Testis (tissue), 3 donors: Measurements from ENCODE around the gene SLC26A11. TPM values are rescaled to one million over a fixed set of nuclear protein-coding genes. Genes with fewer than 3 reads are reported as not detected.
A peak's percentile ranks its signal among the peaks of the same experiment; 100 is the strongest.

Source experiments
- DNase-seq: peaks from one replicate; pipeline ENCODE4 v3.0.0-alpha.2; 2019
- H3K27ac ChIP-seq, 2 donors: fragments of 200-600 bp; sonication (generic); one replicate each; pipeline ENCODE4 v1.5.1; 2019
- H3K27me3 ChIP-seq: fragments of 200-600 bp; sonication (generic); one replicate; pipeline ENCODE4 v1.5.1; 2019
- H3K36me3 ChIP-seq: fragments of 200-600 bp; sonication (generic); one replicate; pipeline ENCODE4 v1.5.1; 2017; ENCODE audit warnings: low read depth; ENCODE audit errors: missing control alignments
- H3K4me1 ChIP-seq: fragments of 200-600 bp; sonication (generic); one replicate; pipeline ENCODE4 v1.5.1; 2019
- H3K4me3 ChIP-seq, 2 donors: fragments of 200-600 bp; sonication (generic); one replicate each; pipeline ENCODE4 v1.5.1; 2017 to 2019
- H3K9me3 ChIP-seq: fragments of 200-600 bp; sonication (generic); one replicate; pipeline ENCODE4 v1.5.1; 2017
- CTCF ChIP-seq, 3 experiments: fragments of 450-650 bp in 2 of 3; fragments of 200-600 bp in 1 of 3; sonication (generic) in 1 of 3; IDR thresholded peaks; one replicate each; pipeline ENCODE4 v1.5.1; 2016 to 2019; ENCODE audit warnings: antibody characterized with exemption in 3 of 3, mild to moderate bottlenecking in 2 of 3, moderate library complexity in 1 of 3
- POLR2A ChIP-seq: fragments of 450-650 bp; IDR thresholded peaks from one replicate; pipeline ENCODE4 v1.6.1; 2017; ENCODE audit warnings: antibody characterized with exemption, mild to moderate bottlenecking, moderate library complexity
- WGBS, 2 donors: methylation state at CpG; one replicate each; pipeline ENCODE4 v1.1.5; 2018; 5-methylcytosine and 5-hydroxymethylcytosine counted together
- intact Hi-C: fragments of 100-400 bp; cut with DNase I; formaldehyde crosslinking; loops from one replicate; pipeline ENCODE4 v1.15.1; 2023; ENCODE audit warnings: low total_unique reads
- polyA plus RNA-seq: library from polyadenylated mRNA; stranded (reverse); fragments of 350-450 nt; fragmentation: Illumina TruSeq; extraction: RNeasy Lipid Tissue Mini Kit (QIAGEN cat#74804); gene quantifications from one replicate; pipeline ENCODE4 v1.2.3, GENCODE V29; 2014; ENCODE audit warnings: low read depth, low replicate concordance; ENCODE audit not compliant: insufficient read depth
- total RNA-seq, 2 donors: library from RNA; depleted of rRNA; stranded (reverse); fragments of >200 nt; gene quantifications; one replicate each; pipeline ENCODE4 v1.2.3, GENCODE V29; 2016

Gene SLC26A11
- total and polyA plus RNA-seq, 3 donors from 2014 or later: 8.4 to 19.0 (median 16.9) TPM

DNA sequence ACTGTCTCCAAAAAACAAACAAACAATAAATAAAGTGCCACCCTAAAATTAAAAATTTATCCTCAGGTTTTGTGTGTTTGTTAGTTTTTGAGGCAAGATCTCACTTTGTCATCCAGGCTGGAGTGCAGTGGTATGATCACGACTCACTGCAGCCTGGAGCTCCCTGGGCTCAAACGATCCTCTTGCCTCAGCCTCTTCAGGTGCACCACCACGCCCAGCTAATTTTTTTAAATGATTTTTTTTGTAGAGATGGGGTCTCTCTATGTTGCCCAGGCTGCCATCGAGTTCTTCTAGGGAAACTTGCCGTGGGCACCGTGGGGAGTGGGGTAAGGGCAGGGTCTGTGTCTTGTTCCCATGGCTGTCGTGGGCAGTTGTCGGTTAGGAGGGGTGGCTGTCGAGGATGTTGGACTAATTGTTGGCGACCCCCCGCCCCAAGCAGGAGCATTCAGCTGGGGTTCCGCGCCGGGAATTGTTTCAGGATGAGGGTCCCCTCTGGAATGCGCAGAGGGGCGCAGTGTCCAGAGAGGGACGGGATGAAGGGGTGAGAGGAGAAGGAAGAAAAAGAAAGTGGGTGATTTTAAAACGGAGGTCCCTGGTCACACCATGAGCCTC, 39.3 kb downstream of the SLC26A11 start:
- peak overlapping the region; percentile 55 to 67 for H3K4me3 ChIP-seq
- peaks cover 23% of the 10 kb centered on the region for H3K4me1 ChIP-seq
- H3K27ac ChIP-seq: peak overlapping the region; percentile 59 to 87
- no peaks in the 10 kb centered on the region for H3K9me3 ChIP-seq
- H3K27me3 ChIP-seq: no peaks in the 10 kb centered on the region
- no peak for DNase-seq
- intact Hi-C loops: no loop called here
- H3K36me3 ChIP-seq: no peaks in the 10 kb centered on the region
- WGBS, 2 donors: 24 to 33% methylated on average over 18 of the region's 18 CpGs
- TF ChIP-seq POLR2A (no peak), CTCF (IDR thresholded peaks at IDR 0.05) (no peak)

GRCh38 chr17:80260069-80260535, 39.9 kb downstream of the SLC26A11 start:
- DNase-seq: peak; percentile 62
- H3K4me1 ChIP-seq: peaks cover 23% of the 10 kb centered on the region
- no peaks in the 10 kb centered on the region for H3K27me3 ChIP-seq
- peak overlapping the region; percentile 59 to 87 for H3K27ac ChIP-seq
- TF ChIP-seq CTCF (IDR thresholded peaks at IDR 0.05) (no peak), POLR2A (no peak)
- H3K4me3 ChIP-seq: peak overlapping the region; percentile 55 to 67
- H3K36me3 ChIP-seq: no peaks in the 10 kb centered on the region
- intact Hi-C loops: no loop called here
- 0% methylated on average over 15 of the region's 63 CpGs; no CpG with 5 or more reads in 1 of the 2 donors for WGBS, 2 donors
- H3K9me3 ChIP-seq: no peaks in the 10 kb centered on the region

- Histone ChIP-seq H3K4me3 (peak within 1 kb of the TSS; percentile 88 to 96), H3K36me3 (no peaks in the 10 kb centered on the region), H3K27ac (peak within 1 kb of the TSS; percentile 96 to 99), H3K9me3 (no peaks in the 10 kb centered on the region), H3K27me3 (no peaks in the 10 kb centered on the region), H3K4me1 (peaks cover 23% of the 10 kb centered on the region)
- WGBS, 2 donors: 1% methylated on average over 32 of the region's 54 CpGs; no CpG with 5 or more reads in 1 of the 2 donors
- intact Hi-C loops: no loop called here
- DNase-seq: no peak
- TF ChIP-seq POLR2A: no peak
- no peak for TF ChIP-seq CTCF (IDR thresholded peaks at IDR 0.05)
Observed at GRCh38 chr17:80260791-80261158, 40.5 kb downstream of the SLC26A11 start, which contains the start of gene RNF213. Gene RNF213 (plus strand): TSS chr17:80260852. CDS start chr17:80263682, 2,830 bp downstream.

DNA sequence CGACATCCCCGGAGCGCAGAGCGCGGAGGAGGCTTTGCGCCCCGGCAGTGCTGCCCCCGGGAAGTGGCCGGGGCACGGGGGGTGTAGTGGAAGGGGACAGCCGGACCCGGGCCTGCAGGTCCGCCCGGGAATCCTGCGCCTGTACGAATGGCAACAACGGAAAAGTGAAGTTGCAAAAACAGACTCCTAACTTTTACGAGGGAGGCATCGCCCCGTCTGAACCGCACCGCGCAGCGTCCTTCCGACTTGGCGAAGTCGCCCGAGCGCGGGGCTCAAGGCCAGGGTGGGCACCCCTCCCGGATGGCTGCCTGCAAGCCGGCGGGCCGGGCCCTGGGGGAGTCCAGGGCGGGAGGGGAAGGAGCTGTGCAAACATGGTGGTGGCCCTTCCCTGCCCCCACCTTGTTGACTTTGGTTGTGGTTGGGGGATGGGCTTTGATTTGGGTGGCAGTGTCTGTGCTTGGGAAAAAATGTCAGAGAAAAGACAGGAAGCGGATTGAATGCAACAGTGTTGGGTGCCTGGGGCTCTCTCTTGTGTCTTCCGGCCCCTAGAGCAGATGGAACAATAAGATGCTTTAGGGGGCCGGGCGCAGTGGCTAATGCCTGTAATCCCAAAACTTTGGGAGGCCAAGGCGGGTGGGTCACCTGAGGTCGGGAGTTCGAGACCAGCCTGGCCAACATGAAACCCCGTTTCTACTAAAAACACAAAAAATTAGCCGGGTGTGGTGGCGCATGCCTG, 41.1 kb downstream of the SLC26A11 start:
- Histone ChIP-seq H3K4me1 (peaks cover 23% of the 10 kb centered on the region), H3K4me3 (peak overlapping the region; percentile 88 to 96), H3K27ac (peak overlapping the region; percentile 96 to 99), H3K36me3 (no peaks in the 10 kb centered on the region), H3K27me3 (no peaks in the 10 kb centered on the region), H3K9me3 (no peaks in the 10 kb centered on the region)
- 2 to 12% methylated on average over 11 to 45 of the region's 45 CpGs for WGBS, 2 donors
- DNase-seq: peak; percentile 67
- intact Hi-C loops: no loop called here
- no peak for TF ChIP-seq POLR2A
- TF ChIP-seq CTCF (IDR thresholded peaks at IDR 0.05): no peak
